B cell (primary cell): ENCODE results near the gene OR5AU1. TPM values are rescaled to one million over a fixed set of nuclear protein-coding genes. Genes with fewer than 3 reads are reported as not detected.

Source experiments
- ATAC-seq: fragments of 200-7000 bp; cut with Tn5 transposase; one replicate; pipeline ENCODE4 v1.10.0; 2021; ENCODE audit warnings: low read depth, mild to moderate bottlenecking, moderate number of reproducible peaks, moderate library complexity
- CTCF ChIA-PET: fragments of 350-600 bp; sonication (Branson Sonifier 250); formaldehyde crosslinking; loops from one replicate; lab custom pipeline; 2021; ENCODE audit warnings: antibody characterized with exemption, inconsistent platforms; lab: Charles Lee
- POLR2A ChIA-PET: fragments of 350-600 bp; sonication (Branson Sonifier 250); formaldehyde crosslinking; loops from one replicate; lab custom pipeline; 2021; ENCODE audit warnings: antibody characterized with exemption; lab: Charles Lee
- DNase-seq: peaks from one replicate; pipeline ENCODE4 v3.0.0; 2013
- H2AFZ ChIP-seq: 2 replicates; pipeline ENCODE4 v1.6.1; 2012; ENCODE audit warnings: mild to moderate bottlenecking, low read depth, low read length; ENCODE audit not compliant: insufficient read depth, poor library complexity, severe bottlenecking
- H3K27ac ChIP-seq, 2 donors: 1 replicate in 1 of 2; 2 replicates in 1 of 2; pipeline ENCODE4 v1.5.1; 2012 to 2013; ENCODE audit warnings: low read length in 2 of 2, mild to moderate bottlenecking in 2 of 2, moderate library complexity in 1 of 2
- H3K27me3 ChIP-seq, 4 experiments: fragments of 200-600 bp in 1 of 4; sonication (generic) in 1 of 4; replicated peaks in 1 of 4; 1 replicate in 2 of 4; 2 replicates in 2 of 4; pipeline versions ENCODE4 v1.6.1 to v1.7.0; 2013 to 2016; ENCODE audit warnings: low read length in 3 of 4, mild to moderate bottlenecking in 2 of 4, mixed read lengths in 1 of 4, moderate library complexity in 1 of 4; ENCODE audit not compliant: insufficient read depth in 4 of 4, control insufficient read depth in 3 of 4; ENCODE audit errors: control extremely low read depth in 1 of 4
- H3K36me3 ChIP-seq, 2 experiments: replicated peaks in 1 of 2; 1 replicate in 1 of 2; 2 replicates in 1 of 2; pipeline versions ENCODE4 v1.6.1 to v1.7.1; 2013; ENCODE audit warnings: low read length in 1 of 2; ENCODE audit not compliant: insufficient read depth in 2 of 2, control insufficient read depth in 1 of 2; ENCODE audit errors: control extremely low read depth in 1 of 2, extremely low read depth in 1 of 2
- H3K4me1 ChIP-seq, 2 donors: fragments of 200-600 bp in 1 of 2; sonication (generic) in 1 of 2; 1 replicate in 1 of 2; 2 replicates in 1 of 2; pipeline versions ENCODE4 v1.5.1 to v1.6.1; 2013 to 2017; ENCODE audit warnings: low read length in 2 of 2; ENCODE audit not compliant: control insufficient read depth in 2 of 2, insufficient read depth in 2 of 2
- H3K4me2 ChIP-seq: replicated peaks from 2 replicates; pipeline ENCODE3; 2012; ENCODE audit warnings: mild to moderate bottlenecking, low read depth, low read length; ENCODE audit not compliant: poor library complexity, severe bottlenecking
- H3K4me3 ChIP-seq, 5 experiments: fragments of 200-600 bp in 1 of 5; sonication (generic) in 1 of 5; 1 replicate in 3 of 5; 2 replicates in 2 of 5; pipeline versions ENCODE4 v1.5.1 to v1.7.0; 2011 to 2016; ENCODE audit warnings: low read length in 4 of 5, mild to moderate bottlenecking in 4 of 5, low read depth in 2 of 5, control low read depth in 1 of 5, moderate library complexity in 1 of 5; ENCODE audit not compliant: insufficient read depth in 1 of 5; ENCODE audit errors: control extremely low read depth in 1 of 5, extremely low read depth in 1 of 5
- H3K79me2 ChIP-seq: fragments of 200-600 bp; sonication (generic); one replicate; pipeline ENCODE4 v1.6.0; 2016; ENCODE audit warnings: low read length; ENCODE audit not compliant: control insufficient read depth, insufficient read depth
- H3K9ac ChIP-seq: fragments of 200-600 bp; sonication (generic); 2 replicates; pipeline ENCODE4 v1.6.1; 2017; ENCODE audit warnings: mild to moderate bottlenecking, low read length, moderate library complexity
- H3K9me3 ChIP-seq, 3 donors: one replicate each; pipeline versions ENCODE4 v1.6.1 to v1.7.1; 2013; ENCODE audit warnings: low read length in 2 of 3; ENCODE audit not compliant: control insufficient read depth in 2 of 3, insufficient read depth in 1 of 3; ENCODE audit errors: control extremely low read depth in 1 of 3
- H4K20me1 ChIP-seq: 2 replicates; pipeline ENCODE4 v1.6.0; 2012; ENCODE audit warnings: mild to moderate bottlenecking, low read length; ENCODE audit not compliant: insufficient read depth, control insufficient read depth, poor library complexity, severe bottlenecking
- H3K27ac Mint-ChIP-seq: one replicate; pipeline ENCODE4 v1.8.0; 2021; ENCODE audit warnings: mixed read lengths
- H3K27me3 Mint-ChIP-seq: one replicate; pipeline ENCODE4 v1.8.0; 2021; ENCODE audit warnings: mixed read lengths
- H3K4me1 Mint-ChIP-seq: one replicate; pipeline ENCODE4 v1.8.0; 2021; ENCODE audit warnings: mixed read lengths
- H3K4me3 Mint-ChIP-seq: one replicate; pipeline ENCODE4 v1.8.0; 2021; ENCODE audit warnings: mixed read lengths
- H3K9me3 Mint-ChIP-seq: one replicate; pipeline ENCODE4 v1.8.0; 2022; ENCODE audit warnings: mixed read lengths; ENCODE audit not compliant: insufficient read depth
- EZH2 ChIP-seq: IDR thresholded peaks from 2 replicates; pipeline ENCODE4 v1.6.1; 2012; ENCODE audit warnings: borderline replicate concordance, low read depth, mild to moderate bottlenecking, moderate library complexity, low read length; ENCODE audit not compliant: insufficient read depth, poor library complexity, severe bottlenecking
- whole genome bisulfite sequencing: methylation state at CpG from one replicate; pipeline ENCODE4 v1.1.5; 2013; ENCODE audit warnings: missing lambda C conversion rate; ENCODE audit not compliant: insufficient coverage; 5-methylcytosine and 5-hydroxymethylcytosine counted together
- intact Hi-C: fragments of 100-400 bp; cut with micrococcal nuclease; formaldehyde crosslinking; loops from one replicate; pipeline ENCODE4 v1.10.0; 2022
- polyA plus RNA-seq: library from polyadenylated mRNA; depleted of rRNA; stranded (reverse); fragments of >200 nt; gene quantifications from 2 replicates; pipeline ENCODE4 v1.2.3, GENCODE V29; 2012
- total RNA-seq, 2 donors: library from RNA; stranded (reverse); fragments of 120-200 nt in 1 of 2; gene quantifications; 1 replicate in 1 of 2; 2 replicates in 1 of 2; pipeline versions ENCODE4 v1.2.3 to v1.2.4, GENCODE V29; 2013 to 2022
- TF ChIP-seq, protein P1 (sequence below): fragments of 200-600 bp; IDR thresholded peaks from one replicate; pipeline ENCODE4 v1.8.0; 2022; ENCODE audit warnings: antibody characterized with exemption, mild to moderate bottlenecking

Gene OR5AU1
- total and polyA plus RNA-seq, 2 donors (not counting 1 experiment from before 2014, with no cell fraction given) = not detected

DNA sequence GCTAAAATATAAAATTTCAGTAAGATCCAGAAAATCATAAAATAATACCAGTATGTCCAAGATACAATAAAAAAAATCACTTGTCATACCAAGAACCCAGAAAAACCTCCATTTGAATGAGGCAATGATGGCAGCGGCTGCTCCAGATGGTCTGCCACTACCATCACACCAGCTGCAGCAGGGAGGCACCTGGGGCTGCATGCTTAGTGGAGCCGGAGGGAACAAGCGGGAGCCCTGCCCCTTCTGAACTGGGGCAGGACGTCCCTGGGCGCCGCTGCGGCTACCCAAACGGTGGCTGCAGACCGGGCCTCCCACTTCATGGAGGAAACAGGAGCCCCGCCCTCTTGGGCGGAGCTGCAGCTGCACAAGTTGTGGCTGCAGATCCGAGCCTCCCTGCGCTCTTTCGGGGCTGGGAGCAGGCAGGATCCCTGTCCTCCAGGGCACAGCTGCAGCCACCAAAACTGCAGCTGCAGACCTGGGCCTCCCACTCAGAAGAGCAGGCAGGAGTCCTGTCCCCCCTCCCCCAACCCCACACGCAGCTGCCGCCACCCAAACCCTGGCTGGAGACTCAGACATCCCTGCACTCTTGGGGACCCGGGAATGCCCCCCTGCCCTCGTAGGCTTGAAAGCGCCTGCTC is 36.1 kb upstream of the OR5AU1 start:
- Mint-ChIP-seq H3K4me1 (peaks cover 14% of the 10 kb centered on the region), H3K27ac (no peak overlapping the region)
- POLR2A ChIA-PET = no interaction called here

More for the DNA sequence above, 36.1 kb upstream of the OR5AU1 start:
- Histone ChIP-seq H3K79me2 (no peaks in the 10 kb centered on the region), H3K27me3 (no peaks in the 10 kb centered on the region), H3K27ac (no peak overlapping the region), H3K36me3 (no peaks in the 10 kb centered on the region), H4K20me1 (no peaks in the 10 kb centered on the region), H3K4me1 (peaks cover 12 to 16% of the 10 kb centered on the region in 2 donors), H2AFZ (peak overlapping the region; percentile 73), H3K9me3 (peaks cover 0 to 4% (median 0%) of the 10 kb centered on the region in 3 donors), H3K4me3 (peak overlapping the region in 4 of 5 experiments; percentile 28 to 52 (median 45)), H3K4me2 (peak overlapping the region; percentile 80), H3K9ac (peak overlapping the region; percentile 50)
- no peaks in the 10 kb centered on the region for H3K27me3 Mint-ChIP-seq
- WGBS = 0% methylated on average over 14 of the region's 19 CpGs
- TF ChIP-seq, protein P1, sequence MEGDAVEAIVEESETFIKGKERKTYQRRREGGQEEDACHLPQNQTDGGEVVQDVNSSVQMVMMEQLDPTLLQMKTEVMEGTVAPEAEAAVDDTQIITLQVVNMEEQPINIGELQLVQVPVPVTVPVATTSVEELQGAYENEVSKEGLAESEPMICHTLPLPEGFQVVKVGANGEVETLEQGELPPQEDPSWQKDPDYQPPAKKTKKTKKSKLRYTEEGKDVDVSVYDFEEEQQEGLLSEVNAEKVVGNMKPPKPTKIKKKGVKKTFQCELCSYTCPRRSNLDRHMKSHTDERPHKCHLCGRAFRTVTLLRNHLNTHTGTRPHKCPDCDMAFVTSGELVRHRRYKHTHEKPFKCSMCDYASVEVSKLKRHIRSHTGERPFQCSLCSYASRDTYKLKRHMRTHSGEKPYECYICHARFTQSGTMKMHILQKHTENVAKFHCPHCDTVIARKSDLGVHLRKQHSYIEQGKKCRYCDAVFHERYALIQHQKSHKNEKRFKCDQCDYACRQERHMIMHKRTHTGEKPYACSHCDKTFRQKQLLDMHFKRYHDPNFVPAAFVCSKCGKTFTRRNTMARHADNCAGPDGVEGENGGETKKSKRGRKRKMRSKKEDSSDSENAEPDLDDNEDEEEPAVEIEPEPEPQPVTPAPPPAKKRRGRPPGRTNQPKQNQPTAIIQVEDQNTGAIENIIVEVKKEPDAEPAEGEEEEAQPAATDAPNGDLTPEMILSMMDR = no peak
- TF ChIP-seq EZH2 = no peak
- intact Hi-C loops = no loop called here
- CTCF ChIA-PET = interaction anchor here (0.7 kb wide), 1 partner anchor 193 kb away, joined by 3 read pairs; no protein-coding TSS in a partner anchor
- H3K4me3 Mint-ChIP-seq = peak overlapping the region; percentile 65
- DNase-seq (peak; percentile 72), ATAC-seq (peak; percentile 100)
- H3K9me3 Mint-ChIP-seq = no peaks in the 10 kb centered on the region
